Measurements from ENCODE around the gene UBE2I.

DNA sequence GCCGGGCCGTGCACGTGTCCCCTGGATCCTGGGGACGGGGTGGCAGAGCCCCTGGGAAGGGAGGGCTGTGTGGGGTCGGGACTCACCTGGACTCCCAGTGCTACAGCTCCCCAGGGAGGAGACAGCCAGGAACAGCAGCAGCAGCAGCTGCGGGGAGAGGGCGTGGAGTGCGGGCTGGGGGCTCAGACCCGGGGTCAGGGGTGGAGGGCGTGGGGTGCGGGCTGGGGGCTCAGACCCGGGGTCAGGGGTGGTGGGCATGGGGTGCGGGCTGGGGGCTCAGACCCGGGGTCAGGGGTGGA, 32.9 kb upstream of the UBE2I start:
- TF ChIP-seq, protein P1, sequence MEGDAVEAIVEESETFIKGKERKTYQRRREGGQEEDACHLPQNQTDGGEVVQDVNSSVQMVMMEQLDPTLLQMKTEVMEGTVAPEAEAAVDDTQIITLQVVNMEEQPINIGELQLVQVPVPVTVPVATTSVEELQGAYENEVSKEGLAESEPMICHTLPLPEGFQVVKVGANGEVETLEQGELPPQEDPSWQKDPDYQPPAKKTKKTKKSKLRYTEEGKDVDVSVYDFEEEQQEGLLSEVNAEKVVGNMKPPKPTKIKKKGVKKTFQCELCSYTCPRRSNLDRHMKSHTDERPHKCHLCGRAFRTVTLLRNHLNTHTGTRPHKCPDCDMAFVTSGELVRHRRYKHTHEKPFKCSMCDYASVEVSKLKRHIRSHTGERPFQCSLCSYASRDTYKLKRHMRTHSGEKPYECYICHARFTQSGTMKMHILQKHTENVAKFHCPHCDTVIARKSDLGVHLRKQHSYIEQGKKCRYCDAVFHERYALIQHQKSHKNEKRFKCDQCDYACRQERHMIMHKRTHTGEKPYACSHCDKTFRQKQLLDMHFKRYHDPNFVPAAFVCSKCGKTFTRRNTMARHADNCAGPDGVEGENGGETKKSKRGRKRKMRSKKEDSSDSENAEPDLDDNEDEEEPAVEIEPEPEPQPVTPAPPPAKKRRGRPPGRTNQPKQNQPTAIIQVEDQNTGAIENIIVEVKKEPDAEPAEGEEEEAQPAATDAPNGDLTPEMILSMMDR (IDR thresholded peaks at IDR 0.05) = no peak
- TF ChIP-seq POLR2A (IDR thresholded peaks at IDR 0.05) = no peak
